Measurements from ENCODE around the gene CCDC8. TPM values are rescaled to one million over a fixed set of nuclear protein-coding genes. Genes with fewer than 3 reads are reported as not detected.

Gene CCDC8
- polyA plus RNA-seq, 1 of the 3 experiments (the other 2 are of a cell fraction) = 0.03 TPM

GRCh38 chr19:46404055-46404752, 9.2 kb downstream of the CCDC8 start:
- Histone ChIP-seq H2AFZ (ENCODE audit: low read depth) (no peak overlapping the region), H3K79me2 (ENCODE audit: insufficient read depth) (no peaks in the 10 kb centered on the region), H3K9me2 (no peaks in the 10 kb centered on the region), H3K4me1 (ENCODE audit: control insufficient read depth in 1 of 2, insufficient read depth in 2 of 2, low read depth in 1 of 2, low read length in 1 of 2) (no peaks in the 10 kb centered on the region), H3K36me3 (replicated peaks in 1 of 2; ENCODE audit: control insufficient read depth in 1 of 2, insufficient read depth in 2 of 2, low read length in 1 of 2) (no peaks in the 10 kb centered on the region), H3K9ac (no peak overlapping the region), H3K4me3 (ENCODE audit: low read depth in 2 of 2, low read length in 1 of 2) (no peak overlapping the region), H3F3A (replicated peaks; ENCODE audit: insufficient read depth) (no peaks in the 10 kb centered on the region), H3K4me2 (no peak overlapping the region), H3K9me3 (no peaks in the 10 kb centered on the region), H3K27me3 (ENCODE audit: insufficient read depth) (no peaks in the 10 kb centered on the region), H4K20me1 (ENCODE audit: insufficient read depth) (no peaks in the 10 kb centered on the region), H3K27ac (ENCODE audit: low read depth in 2 of 2, low read length in 1 of 2) (no peak overlapping the region)
- TF ChIP-seq TAF1 (IDR thresholded peaks at IDR 0.05; ENCODE audit: borderline replicate concordance, low read depth, low read length) (no peak), MEF2A (IDR thresholded peaks at IDR 0.05; ENCODE audit: borderline replicate concordance, low read depth) (no peak), MXI1 (IDR thresholded peaks at IDR 0.05; ENCODE audit: low read depth, low read length) (no peak), ZBTB33 (IDR thresholded peaks at IDR 0.05; ENCODE audit: borderline replicate concordance, low read depth) (no peak), CTCF (IDR thresholded peaks at IDR 0.05) (no peak), NFIC (IDR thresholded peaks at IDR 0.05; ENCODE audit: borderline replicate concordance) (no peak), SMC3 (IDR thresholded peaks at IDR 0.05; ENCODE audit: low read depth, low read length) (no peak), EZH2phosphoT487 (IDR thresholded peaks at IDR 0.05; ENCODE audit: borderline replicate concordance, low read depth) (no peak), RFX5 (IDR thresholded peaks at IDR 0.05; ENCODE audit: low read length) (no peak), FOSL2 (IDR thresholded peaks at IDR 0.05; ENCODE audit: borderline replicate concordance, low read depth) (no peak), REST (IDR thresholded peaks at IDR 0.05; ENCODE audit: low read depth, low read length) (no peak), CHD2 (IDR thresholded peaks at IDR 0.05; ENCODE audit: low read length, partially characterized antibody) (no peak), YY1 (IDR thresholded peaks at IDR 0.05; ENCODE audit: low read depth) (no peak)
- WGBS (ENCODE audit: low lambda C conversion rate) = 69% methylated on average over 34 of the region's 36 CpGs
- ChIA-PET CTCF (interaction anchor here (3.5 to 14.4 kb wide), 4 partner anchors 9 to 110 kb away, joined by 24 to 463 read pairs (median 68); partner anchors contain the start of gene PNMA8A), POLR2A (no interaction called here)
- DNase-seq = no peak

All from SK-N-SH (cell line).